Measurements from ENCODE around the gene GADD45A.

GADD45A gene

GRCh38 chr1:67717876-67718275, 32.9 kb downstream of the GADD45A start:
- H3K9me3 ChIP-seq (ENCODE audit: severe bottlenecking): no peaks in the 10 kb centered on the region
- no peak overlapping the region for H3K4me3 ChIP-seq (ENCODE audit: low read depth, low read length)
- H3K27ac ChIP-seq: no peak overlapping the region
- DNase-seq: no peak
- no peaks in the 10 kb centered on the region for H3K36me3 ChIP-seq
- TF ChIP-seq CTCF (IDR thresholded peaks at IDR 0.05; ENCODE audit: low read depth, low read length): no peak
- H3K27me3 ChIP-seq (ENCODE audit: insufficient read depth, low read depth, severe bottlenecking): no peaks in the 10 kb centered on the region

- H3K36me3 ChIP-seq: no peaks in the 10 kb centered on the region
- no peak for TF ChIP-seq CTCF (IDR thresholded peaks at IDR 0.05; ENCODE audit: low read depth, low read length)
- no peak overlapping the region for H3K4me3 ChIP-seq (ENCODE audit: low read depth, low read length)
- H3K9me3 ChIP-seq (ENCODE audit: severe bottlenecking): no peaks in the 10 kb centered on the region
- 0 out of 2 replicates have a peak overlapping the region, but pooled peaks have one; percentile 2 for H3K27ac ChIP-seq
- H3K27me3 ChIP-seq (ENCODE audit: insufficient read depth, low read depth, severe bottlenecking): no peaks in the 10 kb centered on the region
- DNase-seq: no peak
Measured at GRCh38 chr1:67719329-67720196, 34.6 kb downstream of the GADD45A start.

- TF ChIP-seq CTCF (IDR thresholded peaks at IDR 0.05; ENCODE audit: low read depth, low read length): no peak
- Histone ChIP-seq H3K36me3 (no peaks in the 10 kb centered on the region), H3K4me3 (ENCODE audit: low read depth, low read length) (no peak overlapping the region), H3K27me3 (ENCODE audit: insufficient read depth, low read depth, severe bottlenecking) (no peaks in the 10 kb centered on the region), H3K27ac (peak overlapping the region; percentile 39), H3K9me3 (ENCODE audit: severe bottlenecking) (no peaks in the 10 kb centered on the region)
- peak; percentile 37 for DNase-seq
Measured at GRCh38 chr1:67721112-67721511, 36.1 kb downstream of the GADD45A start.

- no peaks in the 10 kb centered on the region for H3K9me3 ChIP-seq (ENCODE audit: severe bottlenecking)
- DNase-seq: peak; percentile 35
- peak overlapping the region; percentile 32 for H3K4me3 ChIP-seq (ENCODE audit: low read depth, low read length)
- peak overlapping the region; percentile 71 for H3K27ac ChIP-seq
- no peaks in the 10 kb centered on the region for H3K36me3 ChIP-seq
- no peak for TF ChIP-seq CTCF (IDR thresholded peaks at IDR 0.05; ENCODE audit: low read depth, low read length)
- no peaks in the 10 kb centered on the region for H3K27me3 ChIP-seq (ENCODE audit: insufficient read depth, low read depth, severe bottlenecking)
Measured at GRCh38 chr1:67721650-67722291, 36.8 kb downstream of the GADD45A start.

- H3K36me3 ChIP-seq: no peaks in the 10 kb centered on the region
- peak overlapping the region; percentile 32 for H3K4me3 ChIP-seq (ENCODE audit: low read depth, low read length)
- no peaks in the 10 kb centered on the region for H3K9me3 ChIP-seq (ENCODE audit: severe bottlenecking)
- DNase-seq: peak; percentile 51
- no peaks in the 10 kb centered on the region for H3K27me3 ChIP-seq (ENCODE audit: insufficient read depth, low read depth, severe bottlenecking)
- peak overlapping the region; percentile 71 for H3K27ac ChIP-seq
- no peak for TF ChIP-seq CTCF (IDR thresholded peaks at IDR 0.05; ENCODE audit: low read depth, low read length)
Measured at GRCh38 chr1:67722292-67722944, 37.4 kb downstream of the GADD45A start.

Data from WERI-Rb-1 (cell line).